ENCODE results near the gene RDH5.

Gene RDH5

DNA sequence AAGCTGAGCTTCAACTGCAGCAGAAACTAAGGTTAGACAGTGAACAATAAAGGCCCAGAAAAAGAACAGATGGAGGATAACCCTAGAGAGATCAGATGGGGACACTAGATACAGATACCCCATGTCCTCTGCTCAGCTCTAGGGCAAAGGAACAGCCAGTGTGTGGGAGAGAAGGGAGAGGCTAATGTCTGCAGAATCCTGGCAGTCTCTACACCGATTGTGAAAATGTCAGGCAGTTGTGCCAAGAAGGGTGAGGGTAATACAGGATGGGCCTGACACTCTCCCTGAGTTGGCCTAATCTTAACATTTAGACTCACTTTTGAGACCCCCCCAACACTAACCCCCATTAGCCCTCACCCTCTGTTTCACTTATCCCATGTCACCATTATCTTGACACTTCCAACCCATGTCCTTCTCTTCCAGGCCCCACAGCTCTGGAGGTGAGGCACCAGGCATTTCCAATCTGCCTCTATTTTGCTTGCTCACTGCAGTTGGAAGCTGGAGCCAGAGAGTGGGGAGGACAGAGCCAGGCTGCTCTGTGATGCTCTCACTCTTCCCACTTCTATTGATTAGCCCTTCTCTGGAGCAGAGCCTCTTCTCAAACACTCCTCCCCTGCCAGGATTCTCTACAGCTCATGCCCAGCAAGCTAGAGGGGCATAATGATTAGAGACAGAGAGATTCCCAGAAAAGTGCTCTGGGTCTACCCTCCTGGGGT, 7.3 kb upstream of the RDH5 start:
- no peak for DNase-seq (ENCODE audit: low read depth, low spot score)

GRCh38 chr12:55713721-55714120, 6.5 kb upstream of the RDH5 start:
- DNase-seq (ENCODE audit: low read depth, low spot score) = no peak

GRCh38 chr12:55715169-55715764, 4.9 kb upstream of the RDH5 start:
- DNase-seq (ENCODE audit: low read depth, low spot score) = no peak

GRCh38 chr12:55715833-55716581, 4.2 kb upstream of the RDH5 start, which contains the start of gene BLOC1S1:
TSS of gene BLOC1S1 (plus strand) at chr12:55716046. CDS start at chr12:55716052, 6 bp downstream.
- DNase-seq (ENCODE audit: low read depth, low spot score) = peak; percentile 73

- no peak for DNase-seq (ENCODE audit: low read depth, low spot score)
Observed at GRCh38 chr12:55716582-55716957, 3.6 kb upstream of the RDH5 start.

GRCh38 chr12:55717011-55718007, 2.9 kb upstream of the RDH5 start:
- DNase-seq (ENCODE audit: low read depth, low spot score) = no peak

- DNase-seq (ENCODE audit: low read depth, low spot score) = no peak
Observed at GRCh38 chr12:55718015-55718414, 2.2 kb upstream of the RDH5 start.

DNA sequence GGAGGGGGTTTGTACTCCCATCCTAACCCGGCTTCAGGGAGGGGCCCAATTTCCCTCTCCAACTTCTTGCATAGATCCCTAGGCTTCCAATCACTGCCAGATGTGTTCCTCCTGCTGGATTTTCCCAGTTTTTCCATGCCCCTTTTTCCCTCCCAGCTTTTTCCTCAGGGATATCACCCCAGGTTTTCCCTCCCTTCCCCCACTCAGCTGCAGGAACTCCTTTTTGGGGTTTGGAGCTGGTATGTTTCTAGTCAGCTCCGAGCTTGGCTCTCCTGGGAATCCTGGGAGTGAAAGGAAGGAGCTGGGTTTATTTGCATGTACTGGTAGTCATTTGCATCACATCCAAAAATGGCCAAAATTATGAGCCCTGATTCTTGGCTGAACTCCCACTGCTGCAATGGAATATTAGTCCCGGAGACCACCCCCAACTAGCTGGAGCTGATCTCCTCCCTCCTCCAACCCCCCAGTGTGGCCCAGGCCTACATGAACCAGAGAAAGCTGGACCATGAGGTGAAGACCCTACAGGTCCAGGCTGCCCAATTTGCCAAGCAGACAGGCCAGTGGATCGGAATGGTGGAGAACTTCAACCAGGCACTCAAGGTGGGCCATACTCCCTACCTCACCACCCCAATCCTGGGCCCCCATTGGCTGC, 1.4 kb upstream of the RDH5 start:
- no peak for DNase-seq (ENCODE audit: low read depth, low spot score)

DNA sequence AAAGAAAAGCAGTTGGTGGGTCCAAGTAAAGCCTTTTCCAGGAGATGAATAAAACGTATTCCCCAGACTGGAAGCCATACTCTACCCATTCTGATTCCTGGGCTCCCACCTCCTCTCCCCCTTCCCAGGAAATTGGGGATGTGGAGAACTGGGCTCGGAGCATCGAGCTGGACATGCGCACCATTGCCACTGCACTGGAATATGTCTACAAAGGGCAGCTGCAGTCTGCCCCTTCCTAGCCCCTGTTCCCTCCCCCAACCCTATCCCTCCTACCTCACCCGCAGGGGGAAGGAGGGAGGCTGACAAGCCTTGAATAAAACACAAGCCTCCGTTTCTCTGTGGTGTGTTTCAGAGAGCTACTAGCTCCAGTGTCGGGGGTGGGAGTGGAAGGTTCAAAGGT, 822 bp upstream of the RDH5 start:
- no peak for DNase-seq (ENCODE audit: low read depth, low spot score)

- DNase-seq (ENCODE audit: low read depth, low spot score) = peak; percentile 70
Observed at GRCh38 chr12:55720894-55721444, 776 bp downstream of the RDH5 start.

GRCh38 chr12:55721601-55722213, 1.5 kb downstream of the RDH5 start:
- no peak for DNase-seq (ENCODE audit: low read depth, low spot score)

DNA sequence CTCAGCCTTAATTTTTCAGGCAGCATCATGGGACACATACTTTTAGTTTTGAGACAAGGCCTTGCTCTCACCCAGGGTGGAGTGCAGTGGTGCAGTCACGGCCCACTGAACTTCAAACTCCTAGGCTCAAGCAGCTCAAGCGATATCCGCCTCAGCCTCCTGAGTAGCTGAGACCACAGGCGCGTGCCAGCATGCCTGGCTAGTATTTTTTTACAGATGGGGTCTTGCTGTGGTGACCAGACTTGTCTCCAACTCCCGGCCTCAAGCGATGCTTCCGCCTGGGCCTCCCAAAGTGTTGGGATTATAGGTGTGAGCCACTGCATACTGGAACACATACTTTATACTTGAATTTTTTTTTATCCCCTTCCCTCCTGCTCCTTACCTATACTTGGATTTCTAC, 2.8 kb downstream of the RDH5 start:
- no peak for DNase-seq (ENCODE audit: low read depth, low spot score)

- DNase-seq (ENCODE audit: low read depth, low spot score) = no peak
Observed at GRCh38 chr12:55723516-55724225, 3.5 kb downstream of the RDH5 start.

DNA sequence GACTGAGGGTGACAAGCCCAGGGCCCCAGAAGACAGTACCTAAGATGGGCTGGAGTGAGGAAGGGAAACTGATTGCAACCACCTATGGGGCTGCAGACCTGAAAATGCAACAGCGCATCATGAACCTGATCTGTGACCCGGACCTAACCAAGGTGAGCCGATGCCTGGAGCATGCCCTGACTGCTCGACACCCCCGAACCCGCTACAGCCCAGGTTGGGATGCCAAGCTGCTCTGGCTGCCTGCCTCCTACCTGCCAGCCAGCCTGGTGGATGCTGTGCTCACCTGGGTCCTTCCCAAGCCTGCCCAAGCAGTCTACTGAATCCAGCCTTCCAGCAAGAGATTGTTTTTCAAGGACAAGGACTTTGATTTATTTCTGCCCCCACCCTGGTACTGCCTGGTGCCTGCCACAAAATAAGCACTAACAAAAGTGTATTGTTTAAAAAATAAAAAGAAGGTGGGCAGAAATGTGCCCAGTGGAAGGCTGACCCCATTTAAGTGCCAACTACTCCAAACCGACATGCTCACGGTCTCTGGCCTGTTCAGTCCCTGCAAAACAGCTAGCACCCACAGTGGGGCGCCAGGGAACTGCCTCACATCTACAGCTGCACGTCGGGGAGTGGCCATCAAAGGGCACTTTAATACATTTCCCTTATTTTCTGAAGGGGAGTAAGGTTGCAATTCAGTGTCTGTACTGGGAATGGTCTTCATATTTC, 4.2 kb downstream of the RDH5 start:
- DNase-seq (ENCODE audit: low read depth, low spot score) = no peak

DNA sequence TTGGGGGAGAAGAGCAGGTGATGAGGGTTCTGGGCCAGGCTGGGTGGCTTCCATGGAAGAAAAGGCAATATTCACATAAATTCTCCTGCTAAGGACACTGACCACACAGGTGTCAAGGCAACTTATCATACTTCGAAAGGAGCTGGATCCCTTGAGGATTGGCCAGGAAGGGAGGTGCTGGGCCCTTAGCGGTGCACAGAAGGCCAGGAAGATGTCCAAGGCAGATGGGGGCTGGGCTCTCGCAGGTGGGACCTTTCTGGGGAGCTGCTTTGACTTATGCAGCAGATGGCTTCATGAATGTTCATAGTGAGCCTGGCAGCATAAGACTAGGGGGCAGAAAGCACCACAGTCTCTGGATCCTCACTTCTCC, 4.7 kb downstream of the RDH5 start:
- DNase-seq (ENCODE audit: low read depth, low spot score) = no peak

DNA sequence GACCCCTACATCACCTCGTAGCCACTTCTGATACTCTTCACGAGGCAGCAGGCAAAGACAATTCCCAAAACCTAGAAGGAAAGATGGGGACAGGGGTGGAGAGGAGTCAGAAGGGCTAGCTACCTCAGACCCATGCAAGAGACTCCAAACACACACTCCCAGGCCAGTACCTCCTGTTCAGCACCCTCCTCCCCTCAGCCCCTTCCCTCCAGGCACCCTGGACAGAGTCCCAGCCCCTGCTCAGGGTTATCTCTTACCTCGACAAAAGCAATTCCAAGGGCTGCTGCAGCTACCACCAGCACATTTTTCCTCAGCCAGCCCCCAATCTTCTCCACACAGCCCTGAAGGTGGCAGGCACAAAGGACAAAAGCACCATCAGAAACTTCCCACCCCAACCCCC, 5.4 kb downstream of the RDH5 start:
- DNase-seq (ENCODE audit: low read depth, low spot score) = no peak

GRCh38 chr12:55726971-55727370, 6.8 kb downstream of the RDH5 start:
- no peak for DNase-seq (ENCODE audit: low read depth, low spot score)

GRCh38 chr12:55727643-55728185, 7.5 kb downstream of the RDH5 start:
- DNase-seq (ENCODE audit: low read depth, low spot score) = no peak
